HFFc6 (cell line): ENCODE results near the gene NFATC2. TPM values are rescaled to one million over a fixed set of nuclear protein-coding genes. Genes with fewer than 3 reads are reported as not detected.

Experiments used
- DNase-seq: peaks from one replicate; pipeline ENCODE4 v3.0.0-alpha.2; 2018
- H3K27ac Mint-ChIP-seq: 2 replicates; pipeline ENCODE4 v1.8.0; 2020; ENCODE audit warnings: mild to moderate bottlenecking, mixed read lengths
- H3K27me3 Mint-ChIP-seq: 2 replicates; pipeline ENCODE4 v1.8.0; 2021; ENCODE audit warnings: mild to moderate bottlenecking, moderate library complexity, mixed read lengths; ENCODE audit not compliant: insufficient read depth
- H3K36me3 Mint-ChIP-seq: 2 replicates; pipeline ENCODE4 v1.8.0; 2021; ENCODE audit warnings: low read depth, mixed read lengths
- H3K4me1 Mint-ChIP-seq: 2 replicates; pipeline ENCODE4 v1.8.0; 2020; ENCODE audit warnings: low read depth, mixed read lengths
- H3K4me3 Mint-ChIP-seq: 2 replicates; pipeline ENCODE4 v1.8.0; 2020; ENCODE audit warnings: mild to moderate bottlenecking, moderate library complexity, mixed read lengths
- H3K9me3 Mint-ChIP-seq: 2 replicates; pipeline ENCODE4 v1.8.0; 2020; ENCODE audit warnings: mild to moderate bottlenecking, mixed read lengths
- CTCF ChIP-seq: fragments of 200-600 bp; sonication (generic); IDR thresholded peaks from 2 replicates; pipeline ENCODE4 v1.5.0; 2021; ENCODE audit warnings: antibody characterized with exemption, mild to moderate bottlenecking
- total RNA-seq, 6 experiments: library from RNA; stranded (reverse); fragmentation: NEBNext Ultra II Directional; extraction: Animal tissue kit (Norgen Biotek cat#: 25700); gene quantifications; 2 replicates in 1 of 6; 3 replicates in 5 of 6; pipeline ENCODE4 v1.2.3, GENCODE V29; 2021

The NFATC2 gene
- total RNA-seq, 6 experiments from 2014 or later, result 0.50 to 1.1 (median 0.84) TPM

- Mint-ChIP-seq H3K4me1 (peaks cover 13% of the 10 kb centered on the region), H3K4me3 (0 out of 2 replicates have a peak overlapping the region, but pooled peaks have one; percentile 52), H3K27me3 (no peaks in the 10 kb centered on the region), H3K9me3 (no peaks in the 10 kb centered on the region; the same call in 1 of the 2 replicates), H3K27ac (peak overlapping the region; percentile 61; the same call in 1 of the 2 replicates), H3K36me3 (no peaks in the 10 kb centered on the region)
- TF ChIP-seq CTCF, result no peak
- no peak for DNase-seq
Measured at GRCh38 chr20:51411870-51412269, 130.6 kb downstream of the NFATC2 start.

GRCh38 chr20:51410586-51411325 is 131.8 kb downstream of the NFATC2 start:
- H3K27me3 Mint-ChIP-seq, result no peaks in the 10 kb centered on the region
- TF ChIP-seq CTCF, result no peak
- no peaks in the 10 kb centered on the region for H3K36me3 Mint-ChIP-seq
- no peak overlapping the region for H3K4me3 Mint-ChIP-seq
- peaks cover 13% of the 10 kb centered on the region for H3K4me1 Mint-ChIP-seq
- DNase-seq, result no peak
- H3K9me3 Mint-ChIP-seq, result no peaks in the 10 kb centered on the region; the same call in 1 of the 2 replicates
- no peak overlapping the region for H3K27ac Mint-ChIP-seq

GRCh38 chr20:51409192-51409880 is 133.2 kb downstream of the NFATC2 start:
- Mint-ChIP-seq H3K36me3 (no peaks in the 10 kb centered on the region), H3K4me3 (no peak overlapping the region), H3K4me1 (peaks cover 13% of the 10 kb centered on the region), H3K27me3 (no peaks in the 10 kb centered on the region), H3K9me3 (no peaks in the 10 kb centered on the region; the same call in 1 of the 2 replicates), H3K27ac (no peak overlapping the region)
- TF ChIP-seq CTCF, result no peak
- no peak for DNase-seq

DNA sequence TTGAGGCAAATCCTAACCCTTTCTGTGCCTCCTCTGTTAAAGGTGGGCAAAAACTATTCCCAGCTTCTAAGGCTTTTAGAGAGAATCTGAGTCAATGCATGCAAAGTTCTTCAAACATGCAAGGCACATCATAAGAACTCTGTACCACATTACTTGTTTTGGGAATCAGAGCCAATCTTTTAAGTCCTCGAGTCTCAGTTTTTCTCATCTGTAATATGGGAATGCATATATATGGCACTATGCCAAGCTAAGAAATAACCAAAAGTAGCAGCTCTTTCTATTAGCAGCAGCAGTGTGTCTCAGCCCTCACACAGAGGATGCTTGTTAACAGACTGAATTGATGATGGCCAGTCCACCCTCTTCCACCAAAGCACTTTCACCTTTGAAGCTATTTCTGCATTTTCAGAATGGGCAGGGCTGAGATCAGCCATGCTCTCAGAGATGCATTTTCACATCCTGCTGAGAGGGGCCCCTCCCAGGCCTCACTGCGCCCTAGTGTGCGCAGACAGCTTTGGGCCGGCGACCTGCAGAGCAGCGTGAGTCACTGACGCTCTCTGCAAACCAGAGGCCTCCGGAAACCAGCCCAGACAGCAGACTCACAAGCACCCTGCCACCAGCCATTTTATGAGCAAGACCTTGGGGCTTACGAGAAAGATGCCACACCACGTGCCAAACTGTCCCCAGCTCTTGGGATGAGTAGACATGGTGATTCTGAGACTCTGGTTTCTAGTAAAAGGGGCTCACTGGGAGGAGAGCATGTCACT is 138.0 kb downstream of the NFATC2 start:
- H3K27me3 Mint-ChIP-seq, result no peaks in the 10 kb centered on the region; the same call in 1 of the 2 replicates
- H3K27ac Mint-ChIP-seq, result no peak overlapping the region
- no peak for TF ChIP-seq CTCF
- DNase-seq, result no peak
- no peak overlapping the region for H3K4me3 Mint-ChIP-seq
- no peaks in the 10 kb centered on the region; the same call in 1 of the 2 replicates for H3K9me3 Mint-ChIP-seq
- no peaks in the 10 kb centered on the region for H3K4me1 Mint-ChIP-seq
- H3K36me3 Mint-ChIP-seq, result no peaks in the 10 kb centered on the region

GRCh38 chr20:51403466-51404220 is 138.9 kb downstream of the NFATC2 start:
- H3K4me1 Mint-ChIP-seq, result no peaks in the 10 kb centered on the region
- no peak overlapping the region for H3K27ac Mint-ChIP-seq
- DNase-seq, result no peak
- peak; percentile 11; the same call in 1 of the 2 replicates for TF ChIP-seq CTCF
- no peaks in the 10 kb centered on the region; the same call in 1 of the 2 replicates for H3K27me3 Mint-ChIP-seq
- no peaks in the 10 kb centered on the region for H3K36me3 Mint-ChIP-seq
- H3K9me3 Mint-ChIP-seq, result no peaks in the 10 kb centered on the region
- no peak overlapping the region for H3K4me3 Mint-ChIP-seq
